Fibroblast of lung (primary cell): ENCODE data around the gene ATP5PF. TPM values are rescaled to one million over a fixed set of nuclear protein-coding genes. Genes with fewer than 3 reads are reported as not detected.

Experiments
- DNase-seq, 2 donors: peaks; one replicate each; pipeline versions ENCODE4 v3.0.0 to v3.0.0-alpha.2; 2010; ENCODE audit warnings: low read depth in 2 of 2
- H2AFZ ChIP-seq: 2 replicates; pipeline ENCODE4 v1.5.1; 2012; ENCODE audit warnings: low read length, control low read depth, inconsistent platforms
- H3K27ac ChIP-seq: 2 replicates; pipeline ENCODE4 v1.5.1; 2011; ENCODE audit warnings: low read length, control low read depth; ENCODE audit not compliant: insufficient read depth
- H3K27me3 ChIP-seq: 2 replicates; pipeline ENCODE4 v1.5.1; 2011; ENCODE audit warnings: mild to moderate bottlenecking, low read length; ENCODE audit not compliant: control insufficient read depth, insufficient read depth
- H3K36me3 ChIP-seq: 2 replicates; pipeline ENCODE4 v1.5.1; 2011; ENCODE audit warnings: low read length; ENCODE audit not compliant: control insufficient read depth, insufficient read depth
- H3K4me1 ChIP-seq: 2 replicates; pipeline ENCODE4 v1.5.1; 2011; ENCODE audit warnings: low read length; ENCODE audit not compliant: control insufficient read depth, insufficient read depth; ENCODE audit errors: extremely low read depth
- H3K4me2 ChIP-seq: 2 replicates; pipeline ENCODE4 v1.5.1; 2011; ENCODE audit warnings: low read length, control low read depth; ENCODE audit not compliant: insufficient read depth; ENCODE audit errors: extremely low read depth
- H3K4me3 ChIP-seq, 4 experiments: fragments of 200-600 bp in 1 of 4; sonication (generic) in 1 of 4; replicated peaks in 1 of 4; 2 replicates each; pipeline ENCODE4 v1.5.1; 2011 to 2016; ENCODE audit warnings: low read length in 4 of 4, low read depth in 3 of 4, mild to moderate bottlenecking in 3 of 4, control low read depth in 2 of 4, inconsistent platforms in 1 of 4, mixed read lengths in 1 of 4; ENCODE audit not compliant: insufficient read depth in 1 of 4; ENCODE audit errors: control extremely low read depth in 1 of 4
- H3K79me2 ChIP-seq: 2 replicates; pipeline ENCODE4 v1.5.1; 2012; ENCODE audit warnings: mild to moderate bottlenecking, low read length, inconsistent platforms; ENCODE audit not compliant: control insufficient read depth, insufficient read depth
- H3K9ac ChIP-seq: 2 replicates; pipeline ENCODE4 v1.5.1; 2011; ENCODE audit warnings: mild to moderate bottlenecking, low read length, control low read depth; ENCODE audit not compliant: insufficient read depth
- H3K9me3 ChIP-seq: 2 replicates; pipeline ENCODE4 v1.5.1; 2012; ENCODE audit warnings: low read depth, low read length; ENCODE audit not compliant: control insufficient read depth, insufficient read depth
- H4K20me1 ChIP-seq: 2 replicates; pipeline ENCODE4 v1.5.1; 2011; ENCODE audit warnings: low read length; ENCODE audit not compliant: control insufficient read depth, insufficient read depth; ENCODE audit errors: extremely low read depth
- CTCF ChIP-seq, 2 donors: IDR thresholded peaks in 1 of 2; conservative IDR thresholded peaks in 1 of 2; 1 replicate in 1 of 2; 2 replicates in 1 of 2; pipeline ENCODE4 v1.5.1; 2011 to 2012; ENCODE audit warnings: low read length in 2 of 2, control low read depth in 1 of 2, inconsistent platforms in 1 of 2, low read depth in 1 of 2, mild to moderate bottlenecking in 1 of 2
- EZH2 ChIP-seq: IDR thresholded peaks from 2 replicates; pipeline ENCODE4 v1.5.1; 2012; ENCODE audit warnings: low read length, control low read depth, mild to moderate bottlenecking; ENCODE audit errors: missing control alignments
- polyA plus RNA-seq, 2 donors: library from polyadenylated mRNA; depleted of rRNA in 1 of 2; stranded (reverse) in 1 of 2; unstranded in 1 of 2; fragments of >200 nt; gene quantifications; 2 replicates each; pipeline ENCODE4 v1.2.1, GENCODE V29; 2011 to 2012; ENCODE audit warnings: missing spikeins in 1 of 2
- total RNA-seq: library from RNA; depleted of rRNA; stranded (reverse); fragments of >200 nt; gene quantifications from 2 replicates; pipeline ENCODE4 v1.2.1, GENCODE V29; 2014

The ATP5PF gene
- total and polyA plus RNA-seq, 2 donors (not counting 1 experiment from before 2014, with no cell fraction given), result 46.6 to 260 TPM

GRCh38 chr21:25772686-25773085, 38.0 kb upstream of the ATP5PF start:
- no peaks in the 10 kb centered on the region for H3K4me1 ChIP-seq
- peak in 1 of 2 donors; percentile 3 for DNase-seq

GRCh38 chr21:25767921-25768320, 33.2 kb upstream of the ATP5PF start:
- H3K27ac ChIP-seq, result no peak overlapping the region
- H3K4me2 ChIP-seq, result no peak overlapping the region
- DNase-seq, result no peak
- H3K4me3 ChIP-seq, result no peak overlapping the region
- peaks cover 2% of the 10 kb centered on the region for H3K36me3 ChIP-seq
- TF ChIP-seq CTCF (conservative IDR thresholded peaks at IDR 0.05 in 1 of 2, IDR thresholded peaks at IDR 0.05 in 1 of 2; ENCODE audit: low read depth in 1 of 2, low read length in 2 of 2) (no peak), EZH2 (no peak)
- no peak overlapping the region for H2AFZ ChIP-seq
- no peaks in the 10 kb centered on the region for H4K20me1 ChIP-seq
- no peaks in the 10 kb centered on the region for H3K79me2 ChIP-seq
- H3K9me3 ChIP-seq, result no peaks in the 10 kb centered on the region
- no peaks in the 10 kb centered on the region for H3K27me3 ChIP-seq
- H3K4me1 ChIP-seq, result no peaks in the 10 kb centered on the region
- H3K9ac ChIP-seq, result no peak overlapping the region

More at GRCh38 chr21:25772686-25773085, 38.0 kb upstream of the ATP5PF start:
- Histone ChIP-seq H3K27me3 (no peaks in the 10 kb centered on the region), H3K9ac (no peak overlapping the region), H3K36me3 (no peaks in the 10 kb centered on the region), H3K79me2 (no peaks in the 10 kb centered on the region), H3K4me3 (no peak overlapping the region), H3K27ac (no peak overlapping the region), H3K4me2 (no peak overlapping the region), H4K20me1 (no peaks in the 10 kb centered on the region), H3K9me3 (no peaks in the 10 kb centered on the region), H2AFZ (no peak overlapping the region)
- no peak for TF ChIP-seq EZH2
- TF ChIP-seq CTCF (conservative IDR thresholded peaks at IDR 0.05 in 1 of 2, IDR thresholded peaks at IDR 0.05 in 1 of 2; ENCODE audit: low read depth in 1 of 2, low read length in 2 of 2), result no peak

GRCh38 chr21:25764065-25764464, 29.4 kb upstream of the ATP5PF start:
- Histone ChIP-seq H4K20me1 (no peaks in the 10 kb centered on the region), H3K9me3 (no peaks in the 10 kb centered on the region), H3K79me2 (no peaks in the 10 kb centered on the region), H3K27me3 (no peaks in the 10 kb centered on the region), H3K9ac (no peak overlapping the region), H3K4me1 (no peaks in the 10 kb centered on the region), H3K36me3 (peaks cover 2% of the 10 kb centered on the region), H2AFZ (no peak overlapping the region), H3K27ac (no peak overlapping the region), H3K4me3 (no peak overlapping the region), H3K4me2 (no peak overlapping the region)
- DNase-seq, result no peak
- no peak for TF ChIP-seq CTCF (conservative IDR thresholded peaks at IDR 0.05 in 1 of 2, IDR thresholded peaks at IDR 0.05 in 1 of 2; ENCODE audit: low read depth in 1 of 2, low read length in 2 of 2)
- no peak for TF ChIP-seq EZH2
